Choroid plexus epithelial cell (primary cell): ENCODE data around the gene PPP6R3.
A peak's percentile ranks its signal among the peaks of the same experiment; 100 is the strongest.

ENCODE experiments used
- DNase-seq: peaks from one replicate; pipeline ENCODE4 v3.0.0-alpha.2; 2010; ENCODE audit warnings: low read depth
- H3K4me3 ChIP-seq: 2 replicates; pipeline ENCODE4 v1.5.1; 2011; ENCODE audit warnings: low read depth, mild to moderate bottlenecking, control low read depth, low read length, moderate library complexity
- TF ChIP-seq, protein P1 (sequence below): conservative IDR thresholded peaks from 2 replicates; pipeline ENCODE4 v1.5.1; 2011; ENCODE audit warnings: low read depth, mild to moderate bottlenecking, control low read depth, inconsistent platforms, low read length, moderate library complexity

Gene PPP6R3

DNA sequence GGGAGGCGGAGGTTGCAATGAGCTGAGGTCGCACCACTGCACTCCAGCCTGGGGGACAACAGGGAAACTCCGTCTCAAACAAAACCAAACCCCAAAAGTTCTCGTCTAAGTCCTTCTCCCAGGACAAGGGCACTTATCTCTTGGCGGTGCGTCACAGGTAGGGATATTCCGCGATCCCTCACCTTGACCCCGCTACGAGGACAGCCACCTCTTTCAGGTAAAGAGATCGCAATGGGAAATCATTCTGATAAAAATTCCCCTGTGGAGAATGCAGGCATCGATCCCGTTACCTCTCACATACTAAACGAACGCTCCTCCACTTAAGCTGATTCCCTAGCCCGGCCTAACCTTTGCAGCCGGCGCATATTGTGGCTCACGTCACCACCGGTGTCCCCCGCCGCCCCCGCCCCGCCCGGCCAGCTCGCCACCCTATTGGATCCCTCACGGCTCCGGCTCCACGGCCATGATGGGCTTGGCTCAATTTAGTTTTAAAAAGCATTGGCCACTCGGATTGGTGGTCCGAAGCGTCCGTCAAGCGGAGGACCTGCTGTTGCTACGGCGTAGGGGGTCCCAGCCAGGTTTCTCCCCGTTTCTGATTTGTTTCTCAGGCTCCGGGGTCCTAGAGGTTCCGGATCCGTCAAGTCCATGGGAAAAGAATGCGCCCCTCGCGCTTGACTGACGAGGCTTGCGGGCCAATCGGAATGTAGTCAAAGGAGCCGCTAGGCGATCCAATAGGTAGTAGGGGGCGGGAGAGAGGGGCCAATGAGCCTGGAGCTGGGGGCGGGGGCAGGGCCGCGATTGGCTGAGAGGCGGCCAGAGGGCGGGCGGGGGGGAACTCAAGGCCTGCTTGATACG, 439 bp upstream of the PPP6R3 start:
- TF ChIP-seq, protein P1, sequence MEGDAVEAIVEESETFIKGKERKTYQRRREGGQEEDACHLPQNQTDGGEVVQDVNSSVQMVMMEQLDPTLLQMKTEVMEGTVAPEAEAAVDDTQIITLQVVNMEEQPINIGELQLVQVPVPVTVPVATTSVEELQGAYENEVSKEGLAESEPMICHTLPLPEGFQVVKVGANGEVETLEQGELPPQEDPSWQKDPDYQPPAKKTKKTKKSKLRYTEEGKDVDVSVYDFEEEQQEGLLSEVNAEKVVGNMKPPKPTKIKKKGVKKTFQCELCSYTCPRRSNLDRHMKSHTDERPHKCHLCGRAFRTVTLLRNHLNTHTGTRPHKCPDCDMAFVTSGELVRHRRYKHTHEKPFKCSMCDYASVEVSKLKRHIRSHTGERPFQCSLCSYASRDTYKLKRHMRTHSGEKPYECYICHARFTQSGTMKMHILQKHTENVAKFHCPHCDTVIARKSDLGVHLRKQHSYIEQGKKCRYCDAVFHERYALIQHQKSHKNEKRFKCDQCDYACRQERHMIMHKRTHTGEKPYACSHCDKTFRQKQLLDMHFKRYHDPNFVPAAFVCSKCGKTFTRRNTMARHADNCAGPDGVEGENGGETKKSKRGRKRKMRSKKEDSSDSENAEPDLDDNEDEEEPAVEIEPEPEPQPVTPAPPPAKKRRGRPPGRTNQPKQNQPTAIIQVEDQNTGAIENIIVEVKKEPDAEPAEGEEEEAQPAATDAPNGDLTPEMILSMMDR = no peak
- DNase-seq = peak; percentile 100
- H3K4me3 ChIP-seq = peak overlapping the region; percentile 80

DNA sequence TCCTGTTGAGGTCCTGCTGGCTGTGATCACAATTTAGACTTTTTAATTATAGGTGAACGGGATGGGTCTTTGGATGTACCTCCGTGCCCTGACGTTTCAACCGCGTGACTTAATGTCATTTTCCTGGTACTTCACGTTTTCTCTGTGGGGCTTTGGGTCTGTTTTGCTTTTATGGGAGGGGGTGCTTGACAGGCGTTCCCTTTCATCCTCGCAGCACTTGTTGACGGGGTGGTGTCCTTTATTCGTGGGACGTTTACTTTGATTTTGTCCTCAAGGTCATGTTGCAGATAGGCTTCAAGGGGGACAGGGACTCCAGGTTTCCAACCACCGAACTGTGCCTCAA, 994 bp downstream of the PPP6R3 start:
- no peak for DNase-seq
- TF ChIP-seq, protein P1 = no peak
- peak overlapping the region; percentile 80 for H3K4me3 ChIP-seq

DNA sequence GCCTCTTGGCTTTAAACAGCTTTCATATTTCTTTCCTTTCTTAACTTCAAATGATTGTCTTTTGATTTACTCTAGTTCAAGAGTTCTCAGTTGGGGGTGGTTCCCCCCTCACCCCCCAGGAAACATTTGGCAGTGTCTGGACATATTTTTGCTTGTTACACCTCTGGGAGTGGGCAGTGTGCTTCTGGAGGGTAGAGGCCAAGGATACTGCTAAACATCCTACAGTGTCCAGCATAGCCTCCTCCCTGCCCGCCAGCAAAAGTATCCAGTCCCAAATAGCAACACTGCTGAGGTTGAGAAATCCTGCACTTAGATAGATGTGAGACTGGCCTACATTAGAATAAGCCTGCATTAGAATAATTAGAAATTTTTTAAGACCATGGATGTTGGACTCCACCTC, 3.2 kb downstream of the PPP6R3 start:
- TF ChIP-seq, protein P1 = no peak
- no peak overlapping the region for H3K4me3 ChIP-seq
- DNase-seq = peak; percentile 53

DNA sequence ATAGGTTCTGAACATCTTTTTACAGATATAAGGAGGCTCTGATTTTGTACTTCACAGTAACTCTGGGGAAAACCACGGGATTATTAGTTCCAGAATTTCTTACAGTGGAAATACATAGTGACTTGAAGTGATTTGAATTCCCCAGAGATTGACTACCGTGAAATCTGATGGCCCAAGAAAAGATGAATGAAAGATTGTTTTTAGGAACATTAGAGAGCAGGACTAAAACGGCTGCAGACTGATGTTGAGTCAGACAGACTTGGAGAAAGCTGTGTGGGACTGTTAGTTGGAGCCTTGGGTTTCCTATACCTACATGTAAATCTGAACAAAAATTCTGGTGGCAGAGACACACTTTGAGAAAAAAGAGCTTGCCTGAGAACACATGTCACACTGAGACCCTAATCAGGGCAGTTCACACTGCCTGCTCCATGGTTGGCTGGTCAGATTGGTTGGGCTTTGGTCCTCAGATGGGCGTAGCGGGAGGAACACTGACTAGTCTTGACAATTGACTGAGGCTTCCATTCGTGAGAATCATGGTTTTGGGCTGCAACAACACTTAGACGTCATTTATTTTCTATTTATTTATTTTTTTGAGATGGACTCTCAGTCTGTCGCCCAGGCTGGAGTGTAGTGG, 6.8 kb downstream of the PPP6R3 start:
- no peak overlapping the region for H3K4me3 ChIP-seq
- DNase-seq = no peak
- TF ChIP-seq, protein P1 = no peak

DNA sequence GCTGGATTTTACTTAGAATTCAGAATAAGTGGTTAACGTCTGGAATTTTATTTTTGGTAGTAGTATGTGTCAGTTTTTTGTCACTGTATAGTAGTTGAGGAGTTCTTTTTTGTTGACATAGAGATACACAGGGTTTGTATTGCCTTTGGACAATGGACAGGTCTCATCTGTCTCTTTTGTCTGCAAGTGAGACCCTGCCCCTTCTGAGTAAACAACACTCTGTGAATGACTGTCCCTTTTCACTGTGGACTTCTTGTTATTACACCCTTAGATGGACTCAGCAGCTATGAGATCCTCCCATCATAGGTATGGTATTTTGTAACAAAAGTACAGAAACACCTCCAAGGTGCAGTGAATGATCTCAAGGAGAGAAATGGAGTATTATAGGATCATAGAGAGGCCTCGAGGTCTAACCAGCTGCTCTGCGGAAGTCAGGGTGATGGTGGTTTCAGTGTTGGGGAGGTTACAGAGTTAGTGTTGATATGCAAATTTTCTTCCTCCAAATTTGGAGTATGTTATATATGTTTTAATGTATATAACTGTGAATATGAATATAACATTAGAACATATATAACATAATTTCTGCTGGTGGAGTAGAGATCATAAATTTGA, 7.8 kb downstream of the PPP6R3 start:
- TF ChIP-seq, protein P1 = no peak

DNA sequence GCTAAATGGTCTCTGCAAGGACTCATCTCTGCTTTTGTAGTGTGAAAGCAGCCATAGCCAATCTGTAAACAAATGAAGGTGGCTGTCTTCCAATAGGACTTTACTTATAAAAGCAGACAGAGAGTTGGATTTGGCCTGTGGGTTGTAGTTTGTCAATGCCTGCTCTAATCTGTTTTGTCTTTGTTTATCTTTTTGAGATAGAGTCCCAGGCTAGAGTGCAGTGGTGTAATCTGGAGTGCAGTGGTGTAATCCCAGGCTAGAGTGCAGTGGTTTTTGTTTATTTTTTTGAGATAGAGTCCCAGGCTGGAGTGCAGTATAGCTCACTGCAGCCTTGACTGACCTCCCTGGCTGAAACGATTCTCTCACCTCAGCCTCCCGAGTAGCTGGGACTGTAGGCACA, 8.6 kb downstream of the PPP6R3 start:
- TF ChIP-seq, protein P1 = no peak
- DNase-seq = peak; percentile 33
- H3K4me3 ChIP-seq = no peak overlapping the region

More for the DNA sequence above, 7.8 kb downstream of the PPP6R3 start:
- H3K4me3 ChIP-seq = no peak overlapping the region
- DNase-seq = no peak
